ENCODE results near the gene VWA1. TPM values are rescaled to one million over a fixed set of nuclear protein-coding genes. Genes with fewer than 3 reads are reported as not detected.

Gene VWA1
- total RNA-seq, 5 donors from 2014 or later (not counting 1 experiment from before 2014, with no cell fraction given), result 0.15 to 0.54 (median 0.26) TPM; not detected in 2

GRCh38 chr1:1391225-1391624 lies 44.3 kb upstream of the VWA1 start:
- Mint-ChIP-seq H3K27ac (no peak overlapping the region), H3K4me3 (no peak overlapping the region)

DNA sequence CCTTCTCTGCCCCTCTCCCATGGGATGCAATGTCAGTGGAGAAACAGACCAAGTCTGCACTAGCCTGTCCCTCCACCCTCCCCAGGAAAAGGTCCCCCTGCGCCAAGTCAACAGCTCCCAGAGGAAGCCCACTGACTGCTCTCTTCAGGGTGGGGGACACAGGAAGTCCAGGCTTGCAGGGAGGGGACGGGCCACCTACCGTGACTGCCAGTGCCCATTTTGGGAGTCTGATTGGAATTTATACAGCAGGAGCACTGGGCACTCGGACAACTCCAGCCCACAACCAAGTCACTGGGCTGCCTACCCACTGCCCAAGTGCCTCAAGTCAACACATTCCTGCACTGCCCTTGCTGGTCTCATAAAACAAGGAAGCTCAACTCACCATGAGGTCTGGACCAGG lies 42.5 kb upstream of the VWA1 start:
- Histone ChIP-seq H3K27me3 (replicated peaks in 1 of 2; ENCODE audit: control insufficient read depth in 2 of 2, extremely low read depth in 1 of 2, insufficient read depth in 2 of 2, low read length in 1 of 2) (no peaks in the 10 kb centered on the region), H3K4me3 (ENCODE audit: control insufficient read depth in 1 of 2, extremely low read depth in 1 of 2, low read length in 1 of 2) (no peak overlapping the region), H3K4me1 (ENCODE audit: control insufficient read depth in 1 of 2, extremely low read depth in 1 of 2, insufficient read depth in 2 of 2, low read length in 2 of 2) (peaks cover 5 to 17% of the 10 kb centered on the region in 2 experiments), H3K27ac (ENCODE audit: low read length) (no peak overlapping the region), H3K36me3 (ENCODE audit: control insufficient read depth in 2 of 2, extremely low read depth in 1 of 2, insufficient read depth in 1 of 2, low read length in 1 of 2) (peaks cover 37 to 85% of the 10 kb centered on the region in 2 donors), H3K9me3 (no peaks in the 10 kb centered on the region)
- H3K9me3 Mint-ChIP-seq, result no peaks in the 10 kb centered on the region
- POLR2A ChIA-PET, result no interaction called here
- DNase-seq (no peak), ATAC-seq (replicated peaks in 1 of 4) (no peak)
- no peak overlapping the region for H3K27ac Mint-ChIP-seq
- H3K4me3 Mint-ChIP-seq, result no peak overlapping the region
- peaks cover 53% of the 10 kb centered on the region for H3K36me3 Mint-ChIP-seq
- CTCF ChIA-PET, result interaction anchor here in 1 of 2 donors (0.6 kb wide), 1 partner anchor 117 kb away, joined by 3 read pairs; no protein-coding TSS in a partner anchor
- H3K27me3 Mint-ChIP-seq, result no peaks in the 10 kb centered on the region
- whole genome bisulfite sequencing (ENCODE audit: insufficient coverage), result 91% methylated on average over 4 of the region's 4 CpGs
- peaks cover 19 to 29% (median 25%) of the 10 kb centered on the region in 3 donors for H3K4me1 Mint-ChIP-seq

More at GRCh38 chr1:1391225-1391624, 44.3 kb upstream of the VWA1 start:
- ChIA-PET CTCF (no interaction called here), POLR2A (no interaction called here)
- H3K36me3 Mint-ChIP-seq, result peaks cover 66% of the 10 kb centered on the region
- WGBS (ENCODE audit: insufficient coverage), result 97% methylated on average over 10 of the region's 12 CpGs
- H3K27ac ChIP-seq (ENCODE audit: low read length), result no peak overlapping the region
- H3K27me3 ChIP-seq (replicated peaks in 1 of 2; ENCODE audit: control insufficient read depth in 2 of 2, extremely low read depth in 1 of 2, insufficient read depth in 2 of 2, low read length in 1 of 2), result no peaks in the 10 kb centered on the region
- no peaks in the 10 kb centered on the region for H3K9me3 ChIP-seq
- H3K9me3 Mint-ChIP-seq, result no peaks in the 10 kb centered on the region
- no peaks in the 10 kb centered on the region for H3K27me3 Mint-ChIP-seq
- no peak overlapping the region for H3K4me3 ChIP-seq (ENCODE audit: control insufficient read depth in 1 of 2, extremely low read depth in 1 of 2, low read length in 1 of 2)
- H3K4me1 Mint-ChIP-seq, result peaks cover 16 to 21% (median 18%) of the 10 kb centered on the region in 3 donors
- DNase-seq (no peak), ATAC-seq (replicated peaks in 1 of 4) (no peak)
- H3K4me1 ChIP-seq (ENCODE audit: control insufficient read depth in 1 of 2, extremely low read depth in 1 of 2, insufficient read depth in 2 of 2, low read length in 2 of 2), result peaks cover 0 to 7% of the 10 kb centered on the region in 2 experiments
- peaks cover 43 to 90% of the 10 kb centered on the region in 2 donors for H3K36me3 ChIP-seq (ENCODE audit: control insufficient read depth in 2 of 2, extremely low read depth in 1 of 2, insufficient read depth in 1 of 2, low read length in 1 of 2)

DNA sequence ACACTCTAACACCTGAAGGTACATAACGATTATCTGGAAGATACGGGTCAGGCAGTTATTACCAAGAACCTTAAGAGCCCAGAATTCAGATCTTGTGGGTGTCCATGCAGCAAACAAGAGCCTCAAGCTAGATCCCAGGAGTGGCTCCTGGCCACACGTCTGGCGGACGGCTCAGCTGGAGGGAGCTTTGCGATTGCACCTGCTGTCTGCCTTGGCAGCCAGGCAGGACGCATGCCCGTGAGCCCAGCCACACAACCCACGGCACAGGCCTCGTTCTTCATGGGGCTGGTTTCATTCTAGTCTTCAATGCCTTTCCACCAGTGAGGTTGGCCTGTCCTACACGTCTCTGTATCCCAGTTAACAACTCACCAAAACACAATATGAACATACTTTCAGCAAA lies 42.1 kb upstream of the VWA1 start:
- H3K4me3 Mint-ChIP-seq, result no peak overlapping the region
- ChIA-PET POLR2A (no interaction called here), CTCF (interaction anchor here in 1 of 2 donors (0.6 kb wide), 1 partner anchor 117 kb away, joined by 3 read pairs; no protein-coding TSS in a partner anchor)
- Histone ChIP-seq H3K27ac (ENCODE audit: low read length) (no peak overlapping the region), H3K4me1 (ENCODE audit: control insufficient read depth in 1 of 2, extremely low read depth in 1 of 2, insufficient read depth in 2 of 2, low read length in 2 of 2) (peaks cover 9 to 21% of the 10 kb centered on the region in 2 experiments), H3K36me3 (ENCODE audit: control insufficient read depth in 2 of 2, extremely low read depth in 1 of 2, insufficient read depth in 1 of 2, low read length in 1 of 2) (peaks cover 35 to 81% of the 10 kb centered on the region in 2 donors), H3K4me3 (ENCODE audit: control insufficient read depth in 1 of 2, extremely low read depth in 1 of 2, low read length in 1 of 2) (no peak overlapping the region), H3K9me3 (no peaks in the 10 kb centered on the region), H3K27me3 (replicated peaks in 1 of 2; ENCODE audit: control insufficient read depth in 2 of 2, extremely low read depth in 1 of 2, insufficient read depth in 2 of 2, low read length in 1 of 2) (no peaks in the 10 kb centered on the region)
- ATAC-seq (replicated peaks in 1 of 4) (no peak), DNase-seq (no peak)
- no peaks in the 10 kb centered on the region for H3K27me3 Mint-ChIP-seq
- 94% methylated on average over 10 of the region's 11 CpGs for WGBS (ENCODE audit: insufficient coverage)
- no peaks in the 10 kb centered on the region for H3K9me3 Mint-ChIP-seq
- peaks cover 50% of the 10 kb centered on the region for H3K36me3 Mint-ChIP-seq
- peak overlapping the region in 1 of 2 donors; percentile 4 for H3K27ac Mint-ChIP-seq
- H3K4me1 Mint-ChIP-seq, result peaks cover 22 to 33% (median 29%) of the 10 kb centered on the region in 3 donors

DNA sequence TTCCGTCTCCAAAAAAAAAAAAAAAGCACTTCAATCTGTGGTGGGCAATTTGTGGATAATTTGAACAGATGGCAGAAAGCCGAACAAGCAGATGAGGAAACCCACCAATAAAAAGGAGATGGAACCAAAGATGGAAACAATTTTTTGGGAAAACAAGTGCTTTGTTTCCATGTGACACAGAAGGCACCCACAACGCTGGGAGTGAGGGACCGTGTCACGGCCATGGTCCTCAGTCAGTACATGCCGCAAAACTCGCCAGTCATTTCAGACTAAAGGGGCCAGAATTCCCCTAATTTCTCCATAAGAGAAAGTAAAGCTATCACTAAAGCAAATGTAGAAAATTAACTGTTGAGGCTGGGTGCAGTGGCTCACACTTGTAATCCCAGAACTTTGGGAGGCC lies 41.4 kb upstream of the VWA1 start:
- Mint-ChIP-seq H3K9me3 (no peaks in the 10 kb centered on the region), H3K36me3 (peaks cover 50% of the 10 kb centered on the region), H3K4me3 (no peak overlapping the region), H3K27ac (no peak overlapping the region), H3K4me1 (peaks cover 22 to 33% (median 29%) of the 10 kb centered on the region in 3 donors), H3K27me3 (no peaks in the 10 kb centered on the region)
- H3K27me3 ChIP-seq (replicated peaks in 1 of 2; ENCODE audit: control insufficient read depth in 2 of 2, extremely low read depth in 1 of 2, insufficient read depth in 2 of 2, low read length in 1 of 2), result no peaks in the 10 kb centered on the region
- ChIA-PET CTCF (no interaction called here), POLR2A (no interaction called here)
- H3K27ac ChIP-seq (ENCODE audit: low read length), result no peak overlapping the region
- H3K4me1 ChIP-seq (ENCODE audit: control insufficient read depth in 1 of 2, extremely low read depth in 1 of 2, insufficient read depth in 2 of 2, low read length in 2 of 2), result peaks cover 10 to 23% of the 10 kb centered on the region in 2 experiments
- peaks cover 35 to 77% of the 10 kb centered on the region in 2 donors for H3K36me3 ChIP-seq (ENCODE audit: control insufficient read depth in 2 of 2, extremely low read depth in 1 of 2, insufficient read depth in 1 of 2, low read length in 1 of 2)
- DNase-seq (no peak), ATAC-seq (replicated peaks in 1 of 4) (no peak)
- no peaks in the 10 kb centered on the region for H3K9me3 ChIP-seq
- 100% methylated on average over 4 of the region's 7 CpGs for whole genome bisulfite sequencing (ENCODE audit: insufficient coverage)
- H3K4me3 ChIP-seq (ENCODE audit: control insufficient read depth in 1 of 2, extremely low read depth in 1 of 2, low read length in 1 of 2), result no peak overlapping the region

GRCh38 chr1:1395166-1395565 lies 40.3 kb upstream of the VWA1 start:
- H3K4me3 Mint-ChIP-seq, result peak overlapping the region in 2 of 3 donors; percentile 15 to 43

GRCh38 chr1:1397839-1398523 lies 37.5 kb upstream of the VWA1 start:
- CTCF ChIA-PET, result interaction anchor here in 1 of 2 donors (0.6 kb wide), 1 partner anchor 255 kb away, joined by 3 read pairs; no protein-coding TSS in a partner anchor
- Mint-ChIP-seq H3K4me3 (peak overlapping the region; percentile 85 to 88 (median 86)), H3K4me1 (peaks cover 38 to 60% (median 46%) of the 10 kb centered on the region in 3 donors), H3K36me3 (peaks cover 34% of the 10 kb centered on the region), H3K9me3 (no peaks in the 10 kb centered on the region), H3K27ac (peak overlapping the region; percentile 79 to 87), H3K27me3 (no peaks in the 10 kb centered on the region)
- Histone ChIP-seq H3K4me1 (ENCODE audit: control insufficient read depth in 1 of 2, extremely low read depth in 1 of 2, insufficient read depth in 2 of 2, low read length in 2 of 2) (peaks cover 22 to 45% of the 10 kb centered on the region in 2 experiments), H3K4me3 (ENCODE audit: control insufficient read depth in 1 of 2, extremely low read depth in 1 of 2, low read length in 1 of 2) (peak overlapping the region; percentile 82 to 92), H3K9me3 (no peaks in the 10 kb centered on the region), H3K36me3 (ENCODE audit: control insufficient read depth in 2 of 2, extremely low read depth in 1 of 2, insufficient read depth in 1 of 2, low read length in 1 of 2) (peaks cover 29 to 62% of the 10 kb centered on the region in 2 donors), H3K27me3 (replicated peaks in 1 of 2; ENCODE audit: control insufficient read depth in 2 of 2, extremely low read depth in 1 of 2, insufficient read depth in 2 of 2, low read length in 1 of 2) (no peaks in the 10 kb centered on the region), H3K27ac (ENCODE audit: low read length) (peak overlapping the region; percentile 18)
- no peak for DNase-seq
- ATAC-seq (replicated peaks in 1 of 4), result no peak
- WGBS (ENCODE audit: insufficient coverage), result 50% methylated on average over 11 of the region's 19 CpGs
- POLR2A ChIA-PET, result no interaction called here

More at GRCh38 chr1:1395166-1395565, 40.3 kb upstream of the VWA1 start:
- 86% methylated on average over 1 of the region's 11 CpGs for WGBS (ENCODE audit: insufficient coverage)
- H3K4me1 Mint-ChIP-seq, result peaks cover 30 to 41% (median 34%) of the 10 kb centered on the region in 3 donors
- Histone ChIP-seq H3K27me3 (replicated peaks in 1 of 2; ENCODE audit: control insufficient read depth in 2 of 2, extremely low read depth in 1 of 2, insufficient read depth in 2 of 2, low read length in 1 of 2) (no peaks in the 10 kb centered on the region), H3K9me3 (no peaks in the 10 kb centered on the region), H3K27ac (ENCODE audit: low read length) (no peak overlapping the region), H3K36me3 (ENCODE audit: control insufficient read depth in 2 of 2, extremely low read depth in 1 of 2, insufficient read depth in 1 of 2, low read length in 1 of 2) (peaks cover 32 to 66% of the 10 kb centered on the region in 2 donors), H3K4me3 (ENCODE audit: control insufficient read depth in 1 of 2, extremely low read depth in 1 of 2, low read length in 1 of 2) (no peak overlapping the region), H3K4me1 (ENCODE audit: control insufficient read depth in 1 of 2, extremely low read depth in 1 of 2, insufficient read depth in 2 of 2, low read length in 2 of 2) (peaks cover 16 to 30% of the 10 kb centered on the region in 2 experiments)
- no peaks in the 10 kb centered on the region for H3K9me3 Mint-ChIP-seq
- H3K27me3 Mint-ChIP-seq, result no peaks in the 10 kb centered on the region
- no peak for ATAC-seq (replicated peaks in 1 of 4)
- POLR2A ChIA-PET, result interaction anchor here in 1 of 2 donors (0.6 kb wide), 1 partner anchor 17 kb away, joined by 5 read pairs; no protein-coding TSS in a partner anchor
- H3K36me3 Mint-ChIP-seq, result peaks cover 43% of the 10 kb centered on the region
- no peak for DNase-seq
- CTCF ChIA-PET, result no interaction called here
- no peak overlapping the region for H3K27ac Mint-ChIP-seq
